K562 (cell line): ENCODE measurements around the gene WDR81.

Source experiments
- ATF6 ChIP-seq: sonication (generic); formaldehyde crosslinking; IDR thresholded peaks from 2 replicates; pipeline ENCODE4 v1.4.0; 2020; ENCODE audit warnings: mild to moderate bottlenecking, missing genetic modification reagents
- MAX ChIP-seq: sonication (generic); formaldehyde crosslinking; IDR thresholded peaks from 2 replicates; pipeline ENCODE4 v1.9.0; 2022; ENCODE audit warnings: mild to moderate bottlenecking, missing genetic modification reagents
- NBN ChIP-seq: fragments of 450-650 bp; IDR thresholded peaks from 2 replicates; pipeline ENCODE4 v1.6.1; 2016; ENCODE audit warnings: low read depth, mild to moderate bottlenecking
- RFX1 ChIP-seq: fragments of 450-650 bp; IDR thresholded peaks from 2 replicates; pipeline ENCODE4 v1.6.1; 2016; ENCODE audit warnings: mild to moderate bottlenecking, moderate library complexity
- TAL1 ChIP-seq: fragments of 450-650 bp; IDR thresholded peaks from 2 replicates; pipeline ENCODE4 v1.6.1; 2016; ENCODE audit warnings: mild to moderate bottlenecking
- ZBTB1 ChIP-seq: sonication (generic); formaldehyde crosslinking; IDR thresholded peaks from 2 replicates; pipeline ENCODE4 v1.8.1; 2023; ENCODE audit warnings: missing genetic modification reagents, low read depth, mild to moderate bottlenecking, borderline replicate concordance
- ZNF197 ChIP-seq: fragments of 200-800 bp; sonication (Bioruptor generic); IDR thresholded peaks from 2 replicates; pipeline ENCODE4 v1.6.1; 2016; ENCODE audit warnings: low read depth, missing genetic modification characterization, missing compliant biosample characterization
- ZNF398 ChIP-seq: fragments of 250-450 bp; sonication (Bioruptor Pico); IDR thresholded peaks from 2 replicates; pipeline ENCODE4 v1.8.0; 2021; ENCODE audit warnings: moderate library complexity, mild to moderate bottlenecking, inconsistent platforms

- no peak for TF ChIP-seq RFX1
- no peak for TF ChIP-seq ATF6 (CRISPR knock-in tag)
- TF ChIP-seq NBN = no peak
- no peak for TF ChIP-seq ZNF398 (CRISPR knock-in tag)
- TF ChIP-seq TAL1 = no peak
- no peak for TF ChIP-seq MAX
- TF ChIP-seq ZNF197 (CRISPR knock-in tag) = no peak
- TF ChIP-seq ZBTB1 (CRISPR knock-in tag) = no peak
Observed at GRCh38 chr17:1765576-1765975, 41.1 kb downstream of the WDR81 start.
